Heart left ventricle (tissue), 13 donors: Measurements from ENCODE around the gene GRIN2A.

Experiments
- POLR2A ChIP-seq, 2 donors: fragments of 450-650 bp; IDR thresholded peaks; one replicate each; pipeline ENCODE4 v1.6.1; 2017; ENCODE audit warnings: antibody characterized with exemption in 2 of 2, mild to moderate bottlenecking in 2 of 2, moderate library complexity in 2 of 2
- TF ChIP-seq, protein P1 (sequence below), 12 donors: fragments of 200-600 bp; sonication (generic) in 4 of 12; IDR thresholded peaks; one replicate each; pipeline versions ENCODE4 v1.5.0 to v1.8.0; 2018 to 2022; ENCODE audit warnings: antibody characterized with exemption in 12 of 12, mild to moderate bottlenecking in 5 of 12
- donor health status: ischemic (EF 13 %, LVEDD 7.1; RV severe dilation, severe dysfunction).
- donor health status: DM: no; HTN: yes; CAD: no.
- donor health status: DM: no; HTN: no; CAD: no.
- donor health status: ischemic (EF 25% LVEDD 6.9; RV normal size, moderate dysfunction).
- donor health status: ischemic (EF 25% LVEDD 5.7; RV mildly dilated, moderate dysfunction).
- donor health status: ischemic (EF 35%, LVEDD 5.7; RV mildly dilated, moderate dysfunction).
- donor health status: nonischemic (EF 11% LVEDD 7.7; RV severe dilation, severe dysfunction).
- donor health status: DM: yes; HTN: yes; CAD: no.
- donor health status: PGD.
- donor health status: ischemic (EF 29% LVEDD 5.4; RV normal size, mild dysfunction).
- donor health status: nonischemic (EF 23%, LVEDD 6.1; RV moderate dilation, normal function).

DNA sequence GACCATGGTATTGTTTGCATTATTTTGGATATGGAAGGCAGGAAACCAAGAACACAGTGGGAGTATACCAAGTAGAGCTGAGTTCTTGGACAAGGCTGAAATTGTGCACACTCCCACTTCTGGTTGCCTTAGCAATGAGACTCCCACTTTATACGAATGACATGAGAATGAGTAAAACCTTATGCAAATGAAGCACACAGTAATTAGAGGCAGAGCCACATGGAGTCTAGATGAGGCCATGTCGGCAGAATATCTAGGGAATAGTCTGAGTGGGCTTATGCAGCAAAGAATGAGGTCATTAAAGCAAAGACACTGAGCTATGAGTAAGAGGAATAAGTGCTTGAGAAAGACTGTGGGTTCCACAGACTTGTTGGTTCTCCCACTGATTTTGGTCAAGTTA is 178.7 kb downstream of the GRIN2A start:
- TF ChIP-seq, protein P1, sequence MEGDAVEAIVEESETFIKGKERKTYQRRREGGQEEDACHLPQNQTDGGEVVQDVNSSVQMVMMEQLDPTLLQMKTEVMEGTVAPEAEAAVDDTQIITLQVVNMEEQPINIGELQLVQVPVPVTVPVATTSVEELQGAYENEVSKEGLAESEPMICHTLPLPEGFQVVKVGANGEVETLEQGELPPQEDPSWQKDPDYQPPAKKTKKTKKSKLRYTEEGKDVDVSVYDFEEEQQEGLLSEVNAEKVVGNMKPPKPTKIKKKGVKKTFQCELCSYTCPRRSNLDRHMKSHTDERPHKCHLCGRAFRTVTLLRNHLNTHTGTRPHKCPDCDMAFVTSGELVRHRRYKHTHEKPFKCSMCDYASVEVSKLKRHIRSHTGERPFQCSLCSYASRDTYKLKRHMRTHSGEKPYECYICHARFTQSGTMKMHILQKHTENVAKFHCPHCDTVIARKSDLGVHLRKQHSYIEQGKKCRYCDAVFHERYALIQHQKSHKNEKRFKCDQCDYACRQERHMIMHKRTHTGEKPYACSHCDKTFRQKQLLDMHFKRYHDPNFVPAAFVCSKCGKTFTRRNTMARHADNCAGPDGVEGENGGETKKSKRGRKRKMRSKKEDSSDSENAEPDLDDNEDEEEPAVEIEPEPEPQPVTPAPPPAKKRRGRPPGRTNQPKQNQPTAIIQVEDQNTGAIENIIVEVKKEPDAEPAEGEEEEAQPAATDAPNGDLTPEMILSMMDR (IDR thresholded peaks at IDR 0.05), result no peak
- TF ChIP-seq POLR2A (IDR thresholded peaks at IDR 0.05), result no peak
